Activated B cell treated with CpG ODN at 0.5 μM for 24 hours (primary cell): ENCODE results near the gene TCF4. TPM values are rescaled to one million over a fixed set of nuclear protein-coding genes. Genes with fewer than 3 reads are reported as not detected.

Experiments
- ATAC-seq: fragments of 200-7000 bp; cut with Tn5 transposase; one replicate; pipeline ENCODE4 v1.10.0; 2021; ENCODE audit warnings: low read depth, mild to moderate bottlenecking, moderate library complexity
- CTCF ChIA-PET: fragments of 350-600 bp; sonication (Branson Sonifier 250); formaldehyde crosslinking; loops from one replicate; lab custom pipeline; 2021; ENCODE audit warnings: antibody characterized with exemption; lab: Charles Lee
- POLR2A ChIA-PET: fragments of 350-600 bp; sonication (Branson Sonifier 250); formaldehyde crosslinking; loops from one replicate; lab custom pipeline; 2021; ENCODE audit warnings: antibody characterized with exemption; lab: Charles Lee
- DNase-seq: peaks from one replicate; pipeline ENCODE4 v3.0.0; 2022
- H3K27ac Mint-ChIP-seq: one replicate; pipeline ENCODE4 v1.8.0; 2020; ENCODE audit warnings: mixed read lengths
- H3K27me3 Mint-ChIP-seq: one replicate; pipeline ENCODE4 v1.8.0; 2021; ENCODE audit warnings: mixed read lengths
- H3K36me3 Mint-ChIP-seq: one replicate; pipeline ENCODE4 v1.8.0; 2021; ENCODE audit warnings: low read depth, mixed read lengths
- H3K4me1 Mint-ChIP-seq: one replicate; pipeline ENCODE4 v1.8.0; 2021; ENCODE audit warnings: mixed read lengths
- H3K4me3 Mint-ChIP-seq: one replicate; pipeline ENCODE4 v1.8.0; 2020; ENCODE audit warnings: mild to moderate bottlenecking, mixed read lengths
- H3K9me3 Mint-ChIP-seq: one replicate; pipeline ENCODE4 v1.8.0; 2020; ENCODE audit warnings: mixed read lengths
- CTCF ChIP-seq: fragments of 200-600 bp; IDR thresholded peaks from one replicate; pipeline ENCODE4 v1.8.0; 2022; ENCODE audit warnings: antibody characterized with exemption, mild to moderate bottlenecking
- intact Hi-C: fragments of 100-400 bp; cut with micrococcal nuclease; formaldehyde crosslinking; loops from one replicate; pipeline ENCODE4 v1.15.1; 2024
- total RNA-seq: library from RNA; stranded (reverse); gene quantifications from 2 replicates; pipeline ENCODE4 v1.2.3, GENCODE V29; 2022

TCF4 gene
- total RNA-seq, 1 donor from 2014 or later, result 270 TPM

- Mint-ChIP-seq H3K36me3 (peaks cover 19% of the 10 kb centered on the region), H3K4me3 (peak overlapping the region; percentile 21), H3K27ac (peak overlapping the region; percentile 89), H3K27me3 (no peaks in the 10 kb centered on the region), H3K9me3 (no peaks in the 10 kb centered on the region), H3K4me1 (peaks cover 63% of the 10 kb centered on the region)
- no peak for ATAC-seq
- no peak for DNase-seq
- POLR2A ChIA-PET, result interaction anchor here (3.1 kb wide), 1 partner anchor 56 kb away, joined by 9 read pairs; no protein-coding TSS in a partner anchor
- CTCF ChIA-PET, result no interaction called here
- TF ChIP-seq CTCF, result no peak
- intact Hi-C loops, result loop anchor here (5.0 kb wide), 2 partner anchors 153 to 788 kb away; no protein-coding TSS in a partner anchor
These were observed 263.8 kb downstream of the TCF4 start for GRCh38 chr18:55324166-55324565.

GRCh38 chr18:55323051-55323994, 264.7 kb downstream of the TCF4 start:
- no peak for ATAC-seq
- Mint-ChIP-seq H3K36me3 (peaks cover 19% of the 10 kb centered on the region), H3K27ac (peak overlapping the region; percentile 89), H3K9me3 (no peaks in the 10 kb centered on the region), H3K4me3 (peak overlapping the region; percentile 90), H3K4me1 (peaks cover 63% of the 10 kb centered on the region), H3K27me3 (no peaks in the 10 kb centered on the region)
- no peak for TF ChIP-seq CTCF
- ChIA-PET POLR2A (interaction anchor here (0.6 to 3.1 kb wide), 20 partner anchors 8 to 1328 kb away, joined by 3 to 48 read pairs (median 8); partner anchors contain the start of gene WDR7), CTCF (interaction anchor here (1.9 kb wide), 1 partner anchor 89 kb away, joined by 8 read pairs; no protein-coding TSS in a partner anchor)
- no peak for DNase-seq
- intact Hi-C loops, result loop anchor here (1.0 to 5.0 kb wide), 4 partner anchors 9 to 789 kb away; no protein-coding TSS in a partner anchor

- Mint-ChIP-seq H3K36me3 (peaks cover 24% of the 10 kb centered on the region), H3K27me3 (no peaks in the 10 kb centered on the region), H3K4me3 (peak overlapping the region; percentile 90), H3K4me1 (peaks cover 63% of the 10 kb centered on the region), H3K27ac (peak overlapping the region; percentile 92), H3K9me3 (no peaks in the 10 kb centered on the region)
- POLR2A ChIA-PET, result interaction anchor here (0.5 to 3.1 kb wide), 56 partner anchors 8 to 1767 kb away, joined by 3 to 48 read pairs (median 6); partner anchors contain the start of genes TXNL1 and WDR7
- DNase-seq (peak; percentile 60), ATAC-seq (peak; percentile 62)
- TF ChIP-seq CTCF, result no peak
- intact Hi-C loops, result loop anchor here (2.0 to 5.0 kb wide), 3 partner anchors 15 to 790 kb away; no protein-coding TSS in a partner anchor
- CTCF ChIA-PET, result interaction anchor here (1.2 to 1.9 kb wide), 2 partner anchors 54 to 87 kb away, joined by 4 to 8 read pairs; no protein-coding TSS in a partner anchor
These were observed 265.7 kb downstream of the TCF4 start for GRCh38 chr18:55322178-55322735.

- no peaks in the 10 kb centered on the region for H3K27me3 Mint-ChIP-seq
These were observed 266.5 kb downstream of the TCF4 start for GRCh38 chr18:55321265-55322177.

More at GRCh38 chr18:55321265-55322177, 266.5 kb downstream of the TCF4 start:
- Mint-ChIP-seq H3K27ac (peak overlapping the region; percentile 92), H3K4me3 (peak overlapping the region; percentile 90), H3K36me3 (peaks cover 24% of the 10 kb centered on the region), H3K9me3 (no peaks in the 10 kb centered on the region), H3K4me1 (peaks cover 63% of the 10 kb centered on the region)
- ATAC-seq, result peak; percentile 64
- CTCF ChIA-PET, result interaction anchor here (0.7 to 1.9 kb wide), 4 partner anchors 22 to 345 kb away, joined by 3 to 8 read pairs (median 4); no protein-coding TSS in a partner anchor
- peak; percentile 78 for DNase-seq
- intact Hi-C loops, result loop anchor here (1.0 to 5.0 kb wide), 15 partner anchors 9 to 1330 kb away; partner anchors contain the start of genes TCF4, TXNL1 and WDR7
- TF ChIP-seq CTCF, result no peak
- POLR2A ChIA-PET, result interaction anchor here (0.5 to 3.1 kb wide), 59 partner anchors 7 to 1767 kb away, joined by 3 to 48 read pairs (median 6); partner anchors contain the start of genes TXNL1 and WDR7
